Esophagus muscularis mucosa (tissue), 4 donors: ENCODE data around the gene POU2F2. TPM values are rescaled to one million over a fixed set of nuclear protein-coding genes. Genes with fewer than 3 reads are reported as not detected.

ENCODE experiments used
- DNase-seq: peaks from one replicate; pipeline ENCODE4 v3.0.0-alpha.2; 2017; ENCODE audit errors: extremely low spot score
- H3K27ac ChIP-seq, 4 donors: fragments of 200-600 bp; sonication (generic); replicated peaks in 1 of 4; 1 replicate in 3 of 4; 2 replicates in 1 of 4; pipeline ENCODE4 v1.5.1; 2016 to 2019; ENCODE audit warnings: mild to moderate bottlenecking in 1 of 4
- H3K27me3 ChIP-seq, 4 donors: fragments of 200-600 bp; sonication (generic); one replicate each; pipeline versions ENCODE4 v1.5.1 to v1.6.0; 2016 to 2019
- H3K36me3 ChIP-seq, 4 donors: fragments of 200-600 bp; sonication (generic); one replicate each; pipeline ENCODE4 v1.5.1; 2016 to 2019
- H3K4me1 ChIP-seq, 4 donors: fragments of 200-600 bp; sonication (generic); one replicate each; pipeline ENCODE4 v1.5.1; 2016 to 2019
- H3K4me3 ChIP-seq, 4 donors: fragments of 200-600 bp; sonication (generic); 1 replicate in 2 of 4; 2 replicates in 2 of 4; pipeline ENCODE4 v1.5.1; 2016 to 2019; ENCODE audit warnings: mild to moderate bottlenecking in 4 of 4, moderate library complexity in 1 of 4
- H3K9me3 ChIP-seq, 4 donors: fragments of 200-600 bp; sonication (generic); 1 replicate in 3 of 4; 2 replicates in 1 of 4; pipeline ENCODE4 v1.5.1; 2016 to 2019
- CTCF ChIP-seq, 3 experiments: fragments of 200-600 bp in 2 of 3; fragments of 450-650 bp in 1 of 3; sonication (generic) in 2 of 3; IDR thresholded peaks; one replicate each; pipeline ENCODE4 v1.5.1; 2017 to 2019; ENCODE audit warnings: antibody characterized with exemption in 3 of 3, mild to moderate bottlenecking in 2 of 3, moderate library complexity in 1 of 3
- EP300 ChIP-seq: sonication (generic); formaldehyde crosslinking; IDR thresholded peaks from one replicate; pipeline ENCODE4 v1.6.1; 2017; ENCODE audit warnings: antibody characterized with exemption
- POLR2A ChIP-seq: fragments of 450-650 bp; IDR thresholded peaks from one replicate; pipeline ENCODE4 v1.6.1; 2017; ENCODE audit warnings: antibody characterized with exemption, moderate library complexity, mild to moderate bottlenecking, low read depth
- POLR2AphosphoS5 ChIP-seq, 2 donors: sonication (generic); formaldehyde crosslinking; IDR thresholded peaks; one replicate each; pipeline ENCODE4 v1.6.1; 2017; ENCODE audit warnings: antibody characterized with exemption in 2 of 2
- WGBS: methylation state at CpG from one replicate; pipeline ENCODE4 v1.1.5; 2018; 5-methylcytosine and 5-hydroxymethylcytosine counted together
- intact Hi-C: fragments of 100-400 bp; cut with DNase I; formaldehyde crosslinking; loops from one replicate; pipeline ENCODE4 v1.15.1; 2023
- total RNA-seq, 4 donors: library from RNA; depleted of rRNA; stranded (reverse); fragments of >200 nt; gene quantifications; one replicate each; pipeline versions ENCODE4 v1.1.0 to v1.2.1, GENCODE V29; 2016

The POU2F2 gene
- total RNA-seq, 4 donors from 2014 or later: 0.52 to 2.5 (median 1.5) TPM

DNA sequence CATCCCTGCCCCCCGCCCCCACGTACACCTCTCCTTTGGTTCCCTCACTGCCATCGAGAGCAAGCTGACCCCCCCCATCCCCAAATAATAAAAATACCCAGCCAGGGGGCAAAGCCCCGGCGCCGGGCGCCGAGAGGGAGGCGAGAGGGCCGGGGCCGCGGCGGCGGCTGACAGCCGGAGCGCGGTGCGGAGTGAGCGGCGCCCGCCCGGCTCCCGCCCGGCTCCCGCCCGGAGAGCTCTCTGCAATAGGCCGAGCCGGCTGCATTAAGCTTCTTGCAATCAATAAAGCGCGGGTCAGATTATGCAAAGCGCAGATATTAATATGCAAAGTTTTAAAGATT, 44.4 kb upstream of the POU2F2 start:
- Histone ChIP-seq H3K27me3 (peaks cover 0 to 86% (median 28%) of the 10 kb centered on the region in 4 donors), H3K9me3 (no peaks in the 10 kb centered on the region), H3K27ac (peak overlapping the region in 3 of 4 donors; percentile 41 to 59 (median 44)), H3K4me1 (peaks cover 14 to 24% (median 21%) of the 10 kb centered on the region in 4 donors), H3K4me3 (peak overlapping the region; percentile 51 to 66 (median 58)), H3K36me3 (no peaks in the 10 kb centered on the region)
- no peak for DNase-seq
- no peak for TF ChIP-seq EP300
- WGBS: 1% methylated on average over 21 of the region's 31 CpGs
- intact Hi-C loops: no loop called here

DNA sequence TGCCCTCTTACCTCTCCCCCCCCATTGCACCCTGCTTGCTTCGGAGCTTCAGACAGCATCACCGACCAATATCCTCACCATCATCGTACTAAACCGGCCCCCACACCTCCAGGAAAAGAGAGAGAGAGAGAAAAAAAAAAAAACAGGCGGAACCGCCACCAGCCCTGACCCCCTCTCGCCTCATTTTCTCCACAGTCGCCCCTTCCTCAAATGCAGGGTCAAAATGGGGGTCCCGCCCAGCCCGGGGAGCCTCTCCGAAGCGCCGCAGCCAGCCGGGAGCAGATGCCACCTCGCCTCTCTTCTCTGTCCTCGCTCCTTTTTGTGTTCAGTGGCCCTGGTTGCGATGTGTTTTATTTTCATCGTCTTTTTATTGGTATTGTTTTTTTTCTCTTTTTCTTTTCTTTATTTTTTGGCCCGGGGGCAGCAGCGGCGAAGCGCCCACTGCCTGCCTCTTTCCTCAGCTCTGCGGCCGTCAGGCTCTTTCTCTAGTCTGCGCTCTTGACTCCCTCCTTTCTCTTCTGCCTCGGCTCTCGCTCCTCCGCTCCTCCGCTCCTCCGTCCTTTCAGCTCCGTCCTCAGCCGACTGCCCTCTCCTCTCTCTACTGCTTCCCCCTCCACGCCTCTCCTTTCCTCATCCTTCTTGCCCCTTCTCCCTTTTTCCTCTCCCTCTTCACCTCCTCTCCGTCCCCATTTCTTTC, 43.9 kb upstream of the POU2F2 start:
- no peak for DNase-seq
- intact Hi-C loops: no loop called here
- peaks cover 0 to 84% (median 25%) of the 10 kb centered on the region in 4 donors for H3K27me3 ChIP-seq
- TF ChIP-seq EP300 (no peak), CTCF (IDR thresholded peaks at IDR 0.05) (no peak), POLR2AphosphoS5 (IDR thresholded peaks at IDR 0.05) (no peak), POLR2A (no peak)
- H3K36me3 ChIP-seq: no peaks in the 10 kb centered on the region
- peaks cover 14 to 24% (median 21%) of the 10 kb centered on the region in 4 donors for H3K4me1 ChIP-seq
- WGBS: 2% methylated on average over 34 of the region's 34 CpGs
- peak overlapping the region; percentile 51 to 66 (median 58) for H3K4me3 ChIP-seq
- H3K9me3 ChIP-seq: no peaks in the 10 kb centered on the region
- peak overlapping the region in 3 of 4 donors; percentile 41 to 59 (median 44) for H3K27ac ChIP-seq

DNA sequence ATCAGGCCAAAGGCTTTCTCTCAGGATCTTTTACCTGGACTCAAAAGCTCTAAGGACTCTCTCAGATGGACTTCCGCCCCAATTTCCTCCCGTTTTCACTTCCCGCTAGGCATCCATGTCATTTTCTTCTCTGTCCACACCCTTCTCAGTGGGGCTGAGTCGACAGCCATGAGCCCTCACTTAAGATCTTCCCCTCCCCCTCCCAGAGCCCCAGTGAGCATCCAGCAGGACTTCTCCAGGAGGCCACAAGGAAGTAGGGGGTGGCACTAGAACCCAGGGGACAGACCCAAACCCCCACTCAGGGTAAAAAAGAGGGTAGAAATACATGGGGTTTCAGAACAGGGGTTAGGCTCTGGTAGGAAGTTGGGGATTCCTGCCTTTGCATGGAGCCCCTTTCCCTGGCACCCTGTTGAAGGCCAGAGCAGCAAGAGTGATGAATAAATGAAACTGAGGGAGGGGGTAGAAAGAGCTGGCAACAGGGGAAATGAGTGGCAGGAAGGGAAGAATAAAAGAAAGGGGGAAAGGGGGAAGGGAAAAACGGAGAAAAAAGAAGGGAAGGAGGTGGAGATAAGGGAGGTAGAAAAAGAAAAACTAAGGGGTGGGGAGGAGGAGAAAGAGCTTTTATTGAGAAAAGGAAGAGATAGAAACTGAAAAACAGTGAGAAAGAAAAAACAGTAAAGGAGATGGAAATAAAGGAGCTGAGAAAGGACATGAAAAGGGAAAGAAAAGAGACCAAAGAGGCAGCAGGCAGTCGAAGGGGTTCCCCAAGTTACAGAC, 42.9 kb upstream of the POU2F2 start:
- Histone ChIP-seq H3K9me3 (no peaks in the 10 kb centered on the region), H3K27me3 (peaks cover 0 to 83% (median 18%) of the 10 kb centered on the region in 4 donors), H3K4me1 (peaks cover 14 to 24% (median 21%) of the 10 kb centered on the region in 4 donors), H3K27ac (no peak overlapping the region), H3K36me3 (no peaks in the 10 kb centered on the region), H3K4me3 (no peak overlapping the region)
- no peak for DNase-seq
- TF ChIP-seq POLR2AphosphoS5 (IDR thresholded peaks at IDR 0.05) (no peak), POLR2A (no peak), EP300 (no peak), CTCF (IDR thresholded peaks at IDR 0.05) (no peak)
- intact Hi-C loops: no loop called here
- WGBS: 31% methylated on average over 6 of the region's 6 CpGs

- Histone ChIP-seq H3K4me3 (no peak overlapping the region), H3K27ac (no peak overlapping the region), H3K4me1 (peaks cover 14 to 24% (median 21%) of the 10 kb centered on the region in 4 donors), H3K9me3 (no peaks in the 10 kb centered on the region), H3K27me3 (peaks cover 0 to 82% (median 8%) of the 10 kb centered on the region in 4 donors), H3K36me3 (no peaks in the 10 kb centered on the region)
- intact Hi-C loops: no loop called here
- DNase-seq: no peak
- TF ChIP-seq POLR2A: no peak
- no peak for TF ChIP-seq POLR2AphosphoS5 (IDR thresholded peaks at IDR 0.05)
- TF ChIP-seq EP300: no peak
- no peak for TF ChIP-seq CTCF (IDR thresholded peaks at IDR 0.05)
- WGBS: 87% methylated on average over 11 of the region's 11 CpGs
Measured at GRCh38 chr19:42174188-42174587, 41.9 kb upstream of the POU2F2 start.

DNA sequence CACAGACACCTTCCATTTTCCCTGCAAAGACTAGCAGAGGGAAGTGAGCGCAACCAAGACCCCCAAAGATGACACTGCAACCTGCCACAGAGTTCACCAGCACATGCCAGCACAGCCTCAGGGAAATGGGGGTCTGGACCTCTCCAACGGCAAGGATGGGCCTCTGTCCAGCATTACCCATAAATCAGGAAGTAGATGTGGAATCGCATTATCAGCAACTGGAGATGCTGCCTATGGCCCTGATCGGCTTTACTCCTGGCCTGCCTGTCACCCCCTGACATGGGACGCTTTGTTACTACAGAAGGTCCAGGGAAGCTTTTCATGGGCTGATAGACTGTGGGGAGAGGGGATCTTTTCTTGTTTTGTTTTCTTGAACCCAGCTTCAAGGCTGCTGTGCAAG, 41.4 kb upstream of the POU2F2 start:
- intact Hi-C loops: no loop called here
- TF ChIP-seq CTCF (IDR thresholded peaks at IDR 0.05) (no peak), EP300 (no peak), POLR2AphosphoS5 (IDR thresholded peaks at IDR 0.05) (no peak), POLR2A (no peak)
- no peak for DNase-seq
- peaks cover 14 to 24% (median 21%) of the 10 kb centered on the region in 4 donors for H3K4me1 ChIP-seq
- H3K27me3 ChIP-seq: peaks cover 0 to 77% (median 5%) of the 10 kb centered on the region in 4 donors
- H3K27ac ChIP-seq: no peak overlapping the region
- H3K4me3 ChIP-seq: no peak overlapping the region
- 75% methylated on average over 5 of the region's 5 CpGs for WGBS
- no peaks in the 10 kb centered on the region for H3K9me3 ChIP-seq
- H3K36me3 ChIP-seq: no peaks in the 10 kb centered on the region
